ENCODE measurements around the gene GNB3. TPM values are rescaled to one million over a fixed set of nuclear protein-coding genes. Genes with fewer than 3 reads are reported as not detected.
A peak's percentile ranks its signal among the peaks of the same experiment; 100 is the strongest.

Gene GNB3
- total and polyA plus RNA-seq, 9 of the 15 experiments (the other 6 are each of a cell fraction or from before 2014, with no cell fraction given), result 1.4 to 5.8 (median 2.0) TPM

- no peak for TF ChIP-seq BMI1 (IDR thresholded peaks at IDR 0.05; ENCODE audit: low read length)
- peak; percentile 60 to 83; a peak in 3 of 4 replicates for TF ChIP-seq MAZ (CRISPR knock-in tag; conservative IDR thresholded peaks at IDR 0.05 in 1 of 2, IDR thresholded peaks at IDR 0.05 in 1 of 2)
- TF ChIP-seq ZBTB7A (IDR thresholded peaks at IDR 0.05; ENCODE audit: borderline replicate concordance, control insufficient read depth, low read depth, low read length), result peak; percentile 84
- TF ChIP-seq HDAC1 (IDR thresholded peaks at IDR 0.05), result peak; percentile 40 to 75; a peak in 2 of 4 replicates
- TF ChIP-seq DLX4 (CRISPR knock-in tag; IDR thresholded peaks at IDR 0.05), result no peak
- TF ChIP-seq MTA3 (IDR thresholded peaks at IDR 0.05; ENCODE audit: borderline replicate concordance), result 0 out of 2 replicates have a peak, but pooled peaks have one; percentile 40
- no peak for TF ChIP-seq OTX1 (CRISPR knock-in tag; IDR thresholded peaks at IDR 0.05)
- no peak for TF ChIP-seq POLR3A (IDR thresholded peaks at IDR 0.05; ENCODE audit: borderline replicate concordance, extremely low read depth, insufficient read depth, insufficient read length)
- peak; percentile 91 for TF ChIP-seq XRCC5 (IDR thresholded peaks at IDR 0.05; ENCODE audit: low read depth, low read length)
- no peak for TF ChIP-seq ARID2 (IDR thresholded peaks at IDR 0.05)
- no peak for TF ChIP-seq ZNF655 (CRISPR knock-in tag; IDR thresholded peaks at IDR 0.05)
- no peak for TF ChIP-seq SIX5 (IDR thresholded peaks at IDR 0.05; ENCODE audit: borderline replicate concordance in 1 of 2, insufficient read depth in 1 of 2, low read depth in 1 of 2, low read length in 2 of 2)
- no peak for TF ChIP-seq POLR3G (IDR thresholded peaks at IDR 0.05; ENCODE audit: extremely low read depth, insufficient read length, insufficient replicate concordance)
- no peak for TF ChIP-seq HMG20A (CRISPR knock-in tag; conservative IDR thresholded peaks at IDR 0.05)
- TF ChIP-seq GATAD2A (IDR thresholded peaks at IDR 0.05), result no peak
- TF ChIP-seq MXI1 (IDR thresholded peaks at IDR 0.05; ENCODE audit: low read depth, low read length), result peak; percentile 85
- TF ChIP-seq FOXK1 (CRISPR knock-in tag; IDR thresholded peaks at IDR 0.05; ENCODE audit: borderline replicate concordance), result no peak
- TF ChIP-seq TRIM28 (IDR thresholded peaks at IDR 0.05), result no peak
- no peak for TF ChIP-seq SRSF3 (IDR thresholded peaks at IDR 0.05; ENCODE audit: insufficient read depth, low read length)
- no peak for TF ChIP-seq TAF9B (IDR thresholded peaks at IDR 0.05; ENCODE audit: partially characterized antibody)
- no peak for TF ChIP-seq NCOA2 (IDR thresholded peaks at IDR 0.05; ENCODE audit: partially characterized antibody in 2 of 2)
- TF ChIP-seq TEAD1 (CRISPR knock-in tag; IDR thresholded peaks at IDR 0.05), result 0 out of 4 replicates have a peak, but pooled peaks of 1 of the 2 experiments have one; percentile 2
Observed at GRCh38 chr12:6872073-6873048, 31.6 kb downstream of the GNB3 start (continued).

All from K562 (cell line).